ENCODE results near the gene ACTN4. TPM values are rescaled to one million over a fixed set of nuclear protein-coding genes. Genes with fewer than 3 reads are reported as not detected.

ACTN4 gene
- total and polyA plus RNA-seq, 11 donors: 100 to 307 (median 149) TPM

DNA sequence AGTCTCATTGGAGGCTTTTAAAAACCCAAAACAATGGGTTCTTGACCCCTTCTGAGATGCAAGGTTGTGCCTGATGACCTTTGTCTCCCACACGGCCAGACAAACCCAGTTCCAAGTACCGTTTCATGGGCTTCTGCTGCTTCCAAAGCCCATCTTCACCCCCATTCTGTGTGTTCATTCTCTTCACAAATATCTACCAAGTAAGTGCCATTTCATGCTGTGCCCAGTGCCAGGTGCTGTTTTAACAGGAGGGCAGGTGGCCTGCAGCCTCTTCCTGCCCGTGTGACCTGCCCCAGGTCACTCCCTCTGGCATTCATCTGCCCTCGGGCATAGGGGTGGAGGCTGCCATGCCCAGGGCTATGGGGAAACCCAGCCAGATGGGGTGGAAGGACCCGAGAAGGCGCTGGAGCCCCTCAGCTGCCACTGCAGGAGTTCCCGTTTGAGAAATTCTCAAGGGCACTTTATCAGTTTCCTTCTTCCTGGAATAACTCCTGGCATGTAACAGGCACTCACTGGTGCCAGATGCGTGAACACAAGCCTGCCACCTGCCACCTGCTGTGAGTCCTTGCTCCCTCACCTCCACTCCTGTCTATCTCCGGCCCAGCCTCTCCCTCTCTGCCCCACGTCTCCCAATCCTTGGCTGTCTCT, 84.3 kb downstream of the ACTN4 start:
- H3K27me3 ChIP-seq: no peaks in the 10 kb centered on the region
- peaks cover 0 to 51% (median 46%) of the 10 kb centered on the region in 9 donors for H3K36me3 ChIP-seq
- no peaks in the 10 kb centered on the region for H3K9me3 ChIP-seq
- ATAC-seq: no peak
- intact Hi-C loops (cut with DNase I): loop anchor here in 5 of 10 donors (5.0 to 10.0 kb wide), 6 partner anchors 36 to 201 kb away; partner anchors contain the start of genes MRPS12 (in 2 of the 5), SARS2 (in 2 of the 5) and HNRNPL (in 1 of the 5)
- peaks cover 7 to 58% (median 37%) of the 10 kb centered on the region in 12 donors for H3K4me1 ChIP-seq
- 47 to 65% (median 57%) methylated on average over 10 of the region's 10 CpGs for WGBS, 4 donors
- peak overlapping the region in 10 of 12 donors; percentile 25 to 78 (median 58) for H3K27ac ChIP-seq
- peak in 3 of 5 donors; percentile 19 to 48 (median 26) for DNase-seq
- no peak for TF ChIP-seq POLR2A (IDR thresholded peaks at IDR 0.05)
- TF ChIP-seq, protein P1, sequence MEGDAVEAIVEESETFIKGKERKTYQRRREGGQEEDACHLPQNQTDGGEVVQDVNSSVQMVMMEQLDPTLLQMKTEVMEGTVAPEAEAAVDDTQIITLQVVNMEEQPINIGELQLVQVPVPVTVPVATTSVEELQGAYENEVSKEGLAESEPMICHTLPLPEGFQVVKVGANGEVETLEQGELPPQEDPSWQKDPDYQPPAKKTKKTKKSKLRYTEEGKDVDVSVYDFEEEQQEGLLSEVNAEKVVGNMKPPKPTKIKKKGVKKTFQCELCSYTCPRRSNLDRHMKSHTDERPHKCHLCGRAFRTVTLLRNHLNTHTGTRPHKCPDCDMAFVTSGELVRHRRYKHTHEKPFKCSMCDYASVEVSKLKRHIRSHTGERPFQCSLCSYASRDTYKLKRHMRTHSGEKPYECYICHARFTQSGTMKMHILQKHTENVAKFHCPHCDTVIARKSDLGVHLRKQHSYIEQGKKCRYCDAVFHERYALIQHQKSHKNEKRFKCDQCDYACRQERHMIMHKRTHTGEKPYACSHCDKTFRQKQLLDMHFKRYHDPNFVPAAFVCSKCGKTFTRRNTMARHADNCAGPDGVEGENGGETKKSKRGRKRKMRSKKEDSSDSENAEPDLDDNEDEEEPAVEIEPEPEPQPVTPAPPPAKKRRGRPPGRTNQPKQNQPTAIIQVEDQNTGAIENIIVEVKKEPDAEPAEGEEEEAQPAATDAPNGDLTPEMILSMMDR (IDR thresholded peaks at IDR 0.05): no peak
- H3K4me3 ChIP-seq: no peak overlapping the region

DNA sequence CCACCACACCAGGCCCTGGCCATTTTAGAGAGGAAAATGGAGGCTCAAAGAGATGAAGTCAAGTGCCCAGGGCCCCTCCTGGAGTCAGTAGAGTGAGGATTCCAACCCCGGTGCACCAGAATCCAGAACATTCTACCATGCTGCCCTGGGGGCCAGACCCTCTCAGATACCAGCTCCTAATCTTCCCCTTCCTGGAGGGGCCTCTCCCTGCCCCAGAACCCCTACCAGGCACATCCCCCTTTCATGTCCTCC, 85.7 kb downstream of the ACTN4 start:
- no peaks in the 10 kb centered on the region for H3K27me3 ChIP-seq
- WGBS, 4 donors: 86 to 100% (median 90%) methylated on average over 1 of the region's 1 CpG
- peaks cover 0 to 38% (median 33%) of the 10 kb centered on the region in 9 donors for H3K36me3 ChIP-seq
- intact Hi-C loops (cut with DNase I): loop anchor here in 5 of 10 donors (5.0 to 10.0 kb wide), 6 partner anchors 34 to 199 kb away; partner anchors contain the start of genes MRPS12 (in 2 of the 5), SARS2 (in 2 of the 5) and HNRNPL (in 1 of the 5)
- ATAC-seq (no peak), DNase-seq (peak in 1 of 5 donors; percentile 35)
- H3K4me1 ChIP-seq: peaks cover 0 to 47% (median 24%) of the 10 kb centered on the region in 12 donors
- H3K4me3 ChIP-seq: no peak overlapping the region
- H3K27ac ChIP-seq: peak overlapping the region in 10 of 12 donors; percentile 21 to 78 (median 62)
- TF ChIP-seq, protein P1 (IDR thresholded peaks at IDR 0.05): no peak
- TF ChIP-seq POLR2A (IDR thresholded peaks at IDR 0.05): no peak
- H3K9me3 ChIP-seq: no peaks in the 10 kb centered on the region

DNA sequence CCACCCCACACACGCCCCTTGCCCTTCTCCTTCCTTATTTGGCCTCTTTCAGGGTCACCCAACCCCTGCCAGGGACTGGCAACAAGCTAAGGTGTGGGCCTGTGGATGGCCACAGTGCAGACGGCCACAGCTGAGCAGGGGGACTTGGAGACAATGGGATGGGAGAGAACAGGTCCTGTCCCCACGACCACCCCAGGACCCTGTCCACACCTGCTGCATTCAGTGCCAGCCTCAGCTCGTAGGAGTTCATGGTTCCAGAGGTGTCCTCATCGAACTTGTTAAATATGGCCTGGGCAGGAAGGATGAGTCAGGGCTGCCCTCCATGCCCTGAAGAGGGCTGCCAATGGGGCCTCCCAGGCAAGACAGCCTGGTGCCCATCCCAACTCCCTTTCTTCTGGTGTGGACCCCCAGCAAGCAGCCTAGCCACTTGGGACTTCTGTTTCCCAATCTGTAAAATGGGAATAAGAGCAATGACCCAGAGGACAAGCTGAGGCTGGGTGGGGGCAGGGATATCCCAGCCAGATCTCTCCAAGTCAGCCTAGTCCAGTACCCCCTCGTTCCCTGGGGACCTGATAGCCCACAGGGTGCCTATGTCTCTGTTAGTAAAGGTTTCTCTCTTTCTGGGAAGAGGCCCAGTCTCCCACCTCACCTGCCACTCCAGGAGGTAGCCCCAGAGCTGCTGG, 86.2 kb downstream of the ACTN4 start:
- DNase-seq (peak in 2 of 5 donors; percentile 15 to 32), ATAC-seq (peak in 1 of 4 donors; percentile 6)
- Histone ChIP-seq H3K4me1 (peaks cover 0 to 43% (median 21%) of the 10 kb centered on the region in 12 donors), H3K9me3 (no peaks in the 10 kb centered on the region), H3K27ac (peak overlapping the region; percentile 21 to 78 (median 62)), H3K27me3 (no peaks in the 10 kb centered on the region), H3K36me3 (peaks cover 0 to 35% (median 30%) of the 10 kb centered on the region in 9 donors), H3K4me3 (no peak overlapping the region)
- 64 to 75% (median 69%) methylated on average over 6 of the region's 6 CpGs for WGBS, 4 donors
- TF ChIP-seq, protein P1 (IDR thresholded peaks at IDR 0.05): no peak
- TF ChIP-seq POLR2A (IDR thresholded peaks at IDR 0.05): no peak
- intact Hi-C loops (cut with DNase I): loop anchor here in 5 of 10 donors (5.0 to 10.0 kb wide), 6 partner anchors 34 to 199 kb away; partner anchors contain the start of genes MRPS12 (in 2 of the 5), SARS2 (in 2 of the 5) and HNRNPL (in 1 of the 5)

DNA sequence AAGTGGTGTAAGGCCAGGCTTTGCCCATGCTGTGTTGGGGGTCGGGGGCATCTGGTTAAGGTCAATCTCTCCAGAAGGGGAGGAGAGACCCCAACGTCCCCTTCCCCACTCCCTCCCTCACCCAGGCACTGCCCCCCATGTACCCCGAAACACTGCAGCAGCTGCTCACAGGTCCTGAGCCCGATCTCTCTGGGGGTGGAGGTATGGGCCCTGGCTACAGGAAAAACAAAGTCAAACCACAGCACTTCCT, 86.7 kb downstream of the ACTN4 start:
- intact Hi-C loops (cut with DNase I): loop anchor here in 5 of 10 donors (5.0 to 10.0 kb wide), 6 partner anchors 33 to 198 kb away; partner anchors contain the start of genes MRPS12 (in 2 of the 5), SARS2 (in 2 of the 5) and HNRNPL (in 1 of the 5)
- peaks cover 0 to 31% (median 25%) of the 10 kb centered on the region in 9 donors for H3K36me3 ChIP-seq
- H3K27me3 ChIP-seq: no peaks in the 10 kb centered on the region
- TF ChIP-seq, protein P1 (IDR thresholded peaks at IDR 0.05): no peak
- TF ChIP-seq POLR2A (IDR thresholded peaks at IDR 0.05): no peak
- peak overlapping the region in 10 of 12 donors; percentile 24 to 78 (median 62) for H3K27ac ChIP-seq
- no peaks in the 10 kb centered on the region for H3K9me3 ChIP-seq
- peaks cover 0 to 41% (median 18%) of the 10 kb centered on the region in 12 donors for H3K4me1 ChIP-seq
- H3K4me3 ChIP-seq: peak overlapping the region in 1 of 12 donors; percentile 31
- ATAC-seq: no peak
- peak in 1 of 5 donors; percentile 23 for DNase-seq
- WGBS, 4 donors: 61 to 75% (median 68%) methylated on average over 3 to 4 of the region's 4 CpGs

Measured in heart left ventricle (tissue), 16 donors.